ENCODE results near the gene NELL1.

DNA sequence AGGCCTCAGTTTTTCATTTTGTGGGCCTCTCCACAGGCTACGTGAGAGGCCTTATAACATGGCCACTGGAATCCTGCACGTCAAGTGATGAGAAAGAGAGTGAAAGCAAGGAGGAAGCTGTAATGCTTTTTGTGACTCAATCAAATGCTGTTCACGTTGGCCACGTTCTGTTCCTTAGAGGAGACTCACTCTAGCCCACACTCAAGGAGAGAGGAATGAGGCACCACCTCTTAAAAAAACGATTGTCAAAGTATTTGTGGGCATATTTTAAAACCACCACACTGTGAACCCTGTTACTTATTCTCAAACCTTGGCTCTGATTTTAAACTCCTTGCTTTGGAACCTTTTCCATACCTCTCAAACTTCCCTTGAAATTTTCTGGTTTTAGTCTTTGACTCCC lies 705.0 kb downstream of the NELL1 start:
- TF ChIP-seq EP300 (IDR thresholded peaks at IDR 0.05) (no peak), POLR2A (IDR thresholded peaks at IDR 0.05) (no peak)
- TF ChIP-seq, protein P1, sequence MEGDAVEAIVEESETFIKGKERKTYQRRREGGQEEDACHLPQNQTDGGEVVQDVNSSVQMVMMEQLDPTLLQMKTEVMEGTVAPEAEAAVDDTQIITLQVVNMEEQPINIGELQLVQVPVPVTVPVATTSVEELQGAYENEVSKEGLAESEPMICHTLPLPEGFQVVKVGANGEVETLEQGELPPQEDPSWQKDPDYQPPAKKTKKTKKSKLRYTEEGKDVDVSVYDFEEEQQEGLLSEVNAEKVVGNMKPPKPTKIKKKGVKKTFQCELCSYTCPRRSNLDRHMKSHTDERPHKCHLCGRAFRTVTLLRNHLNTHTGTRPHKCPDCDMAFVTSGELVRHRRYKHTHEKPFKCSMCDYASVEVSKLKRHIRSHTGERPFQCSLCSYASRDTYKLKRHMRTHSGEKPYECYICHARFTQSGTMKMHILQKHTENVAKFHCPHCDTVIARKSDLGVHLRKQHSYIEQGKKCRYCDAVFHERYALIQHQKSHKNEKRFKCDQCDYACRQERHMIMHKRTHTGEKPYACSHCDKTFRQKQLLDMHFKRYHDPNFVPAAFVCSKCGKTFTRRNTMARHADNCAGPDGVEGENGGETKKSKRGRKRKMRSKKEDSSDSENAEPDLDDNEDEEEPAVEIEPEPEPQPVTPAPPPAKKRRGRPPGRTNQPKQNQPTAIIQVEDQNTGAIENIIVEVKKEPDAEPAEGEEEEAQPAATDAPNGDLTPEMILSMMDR (IDR thresholded peaks at IDR 0.05) = no peak
